OCI-LY3 (cell line): ENCODE data around the gene SRSF12.

Source experiments
- H2AFZ ChIP-seq: fragments of 200-600, 300-600 bp; shearing (Covaris generic); 2 replicates; pipeline ENCODE4 v1.6.0; 2014; ENCODE audit warnings: antibody characterized with exemption, low read depth, low read length
- H3K27ac ChIP-seq: fragments of 200-600, 300-600 bp; sonication (generic); 2 replicates; pipeline ENCODE4 v1.5.1; 2014; ENCODE audit warnings: mild to moderate bottlenecking, low read length, moderate library complexity, mixed read lengths
- H3K27me3 ChIP-seq: fragments of 200-600, 300-600 bp; sonication (generic); 2 replicates; pipeline ENCODE4 v1.6.1; 2014; ENCODE audit warnings: low read depth, low read length, mixed read lengths
- H3K36me3 ChIP-seq: fragments of 200-600, 300-600 bp; sonication (generic); replicated peaks from 2 replicates; pipeline ENCODE3; 2014; ENCODE audit warnings: low read depth, low read length, mixed read lengths
- H3K4me1 ChIP-seq: fragments of 300-600, 200-600 bp; sonication (generic); 2 replicates; pipeline ENCODE4 v1.6.1; 2014; ENCODE audit warnings: low read length, mixed read lengths
- H3K4me2 ChIP-seq: fragments of 200-600, 300-600 bp; sonication (generic); 2 replicates; pipeline ENCODE4 v1.6.1; 2014; ENCODE audit warnings: low read length, mixed read lengths
- H3K4me3 ChIP-seq: fragments of 300-600, 200-600 bp; sonication (generic); 2 replicates; pipeline ENCODE4 v1.5.1; 2014; ENCODE audit warnings: antibody characterized with exemption, mild to moderate bottlenecking, low read length, moderate library complexity
- H3K79me2 ChIP-seq: fragments of 300-600, 200-600 bp; shearing (Covaris generic); 2 replicates; pipeline ENCODE4 v1.6.1; 2014; ENCODE audit warnings: mild to moderate bottlenecking, low read length, mixed read lengths
- H3K9ac ChIP-seq: fragments of 300-600, 200-600 bp; shearing (Covaris generic); 2 replicates; pipeline ENCODE4 v1.6.0; 2014; ENCODE audit warnings: mild to moderate bottlenecking, low read length, moderate library complexity
- H3K9me3 ChIP-seq: fragments of 200-600, 300-600 bp; shearing (Covaris generic); 2 replicates; pipeline ENCODE4 v1.6.1; 2014; ENCODE audit warnings: low read length, mixed read lengths; ENCODE audit not compliant: insufficient read depth
- H4K20me1 ChIP-seq: fragments of 200-600, 300-600 bp; sonication (generic); 2 replicates; pipeline ENCODE4 v1.6.1; 2016; ENCODE audit warnings: low read length, mixed read lengths; ENCODE audit not compliant: insufficient read depth
- EZH2phosphoT487 ChIP-seq: fragments of 200-600 bp; shearing (Covaris generic); IDR thresholded peaks from 2 replicates; pipeline ENCODE4 v1.6.1; 2018; ENCODE audit warnings: antibody characterized with exemption, mixed run types, low read depth
- TF ChIP-seq, protein P1 (sequence below): fragments of 200-600, 300-600 bp; sonication (generic); IDR thresholded peaks from 2 replicates; pipeline ENCODE4 v1.5.1; 2014; ENCODE audit warnings: antibody characterized with exemption, low read length, low read depth

Gene SRSF12

DNA sequence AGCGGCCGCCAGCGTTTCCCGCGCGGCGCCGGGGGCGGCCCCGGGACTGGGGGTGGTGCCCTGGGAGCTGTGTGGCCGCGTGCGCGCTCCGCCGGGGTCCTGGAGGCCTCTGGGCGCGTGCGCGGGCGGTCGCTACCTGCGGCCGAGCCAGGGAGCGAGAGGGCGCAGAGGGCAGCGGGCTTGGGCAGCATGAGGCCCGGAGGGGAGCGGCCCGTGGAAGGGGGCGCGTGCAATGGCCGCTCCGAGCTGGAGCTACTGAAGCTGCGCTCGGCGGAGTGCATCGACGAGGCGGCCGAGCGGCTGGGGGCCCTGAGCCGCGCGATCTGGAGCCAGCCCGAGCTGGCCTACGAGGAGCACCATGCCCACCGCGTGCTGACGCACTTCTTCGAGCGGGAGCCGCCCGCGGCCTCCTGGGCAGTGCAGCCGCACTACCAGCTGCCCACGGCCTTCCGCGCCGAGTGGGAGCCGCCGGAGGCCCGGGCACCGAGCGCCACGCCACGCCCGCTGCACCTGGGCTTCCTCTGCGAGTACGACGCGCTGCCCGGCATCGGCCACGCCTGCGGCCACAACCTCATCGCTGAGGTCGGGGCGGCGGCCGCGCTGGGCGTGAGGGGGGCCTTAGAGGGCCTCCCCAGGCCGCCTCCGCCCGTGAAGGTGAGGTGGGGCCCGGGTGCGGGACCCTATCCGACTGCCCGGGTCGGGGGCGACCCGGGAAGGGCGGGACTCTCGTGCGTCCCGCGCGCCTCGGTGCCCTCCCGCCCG is 28.3 kb upstream of the SRSF12 start, which contains the start of gene PM20D2:
TSS of gene PM20D2 (plus strand) at position 100 of the 762 bp plus-strand sequence. CDS start at position 190, 90 bp downstream.
- peaks cover 16% of the 10 kb centered on the region for H3K36me3 ChIP-seq
- peak within 1 kb of the TSS; percentile 93 for H3K27ac ChIP-seq
- peak within 1 kb of the TSS; percentile 95 for H3K4me3 ChIP-seq
- no peaks in the 10 kb centered on the region for H3K9me3 ChIP-seq
- peak within 1 kb of the TSS; percentile 96 for H3K9ac ChIP-seq
- H3K27me3 ChIP-seq = no peaks in the 10 kb centered on the region
- peak within 1 kb of the TSS; percentile 93 for H2AFZ ChIP-seq
- peaks cover 42% of the 10 kb centered on the region for H3K79me2 ChIP-seq
- TF ChIP-seq EZH2phosphoT487 = no peak
- TF ChIP-seq, protein P1, sequence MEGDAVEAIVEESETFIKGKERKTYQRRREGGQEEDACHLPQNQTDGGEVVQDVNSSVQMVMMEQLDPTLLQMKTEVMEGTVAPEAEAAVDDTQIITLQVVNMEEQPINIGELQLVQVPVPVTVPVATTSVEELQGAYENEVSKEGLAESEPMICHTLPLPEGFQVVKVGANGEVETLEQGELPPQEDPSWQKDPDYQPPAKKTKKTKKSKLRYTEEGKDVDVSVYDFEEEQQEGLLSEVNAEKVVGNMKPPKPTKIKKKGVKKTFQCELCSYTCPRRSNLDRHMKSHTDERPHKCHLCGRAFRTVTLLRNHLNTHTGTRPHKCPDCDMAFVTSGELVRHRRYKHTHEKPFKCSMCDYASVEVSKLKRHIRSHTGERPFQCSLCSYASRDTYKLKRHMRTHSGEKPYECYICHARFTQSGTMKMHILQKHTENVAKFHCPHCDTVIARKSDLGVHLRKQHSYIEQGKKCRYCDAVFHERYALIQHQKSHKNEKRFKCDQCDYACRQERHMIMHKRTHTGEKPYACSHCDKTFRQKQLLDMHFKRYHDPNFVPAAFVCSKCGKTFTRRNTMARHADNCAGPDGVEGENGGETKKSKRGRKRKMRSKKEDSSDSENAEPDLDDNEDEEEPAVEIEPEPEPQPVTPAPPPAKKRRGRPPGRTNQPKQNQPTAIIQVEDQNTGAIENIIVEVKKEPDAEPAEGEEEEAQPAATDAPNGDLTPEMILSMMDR = no peak
- H3K4me1 ChIP-seq = peaks cover 14% of the 10 kb centered on the region
- H4K20me1 ChIP-seq = no peaks in the 10 kb centered on the region
- H3K4me2 ChIP-seq = peak within 1 kb of the TSS; percentile 89

DNA sequence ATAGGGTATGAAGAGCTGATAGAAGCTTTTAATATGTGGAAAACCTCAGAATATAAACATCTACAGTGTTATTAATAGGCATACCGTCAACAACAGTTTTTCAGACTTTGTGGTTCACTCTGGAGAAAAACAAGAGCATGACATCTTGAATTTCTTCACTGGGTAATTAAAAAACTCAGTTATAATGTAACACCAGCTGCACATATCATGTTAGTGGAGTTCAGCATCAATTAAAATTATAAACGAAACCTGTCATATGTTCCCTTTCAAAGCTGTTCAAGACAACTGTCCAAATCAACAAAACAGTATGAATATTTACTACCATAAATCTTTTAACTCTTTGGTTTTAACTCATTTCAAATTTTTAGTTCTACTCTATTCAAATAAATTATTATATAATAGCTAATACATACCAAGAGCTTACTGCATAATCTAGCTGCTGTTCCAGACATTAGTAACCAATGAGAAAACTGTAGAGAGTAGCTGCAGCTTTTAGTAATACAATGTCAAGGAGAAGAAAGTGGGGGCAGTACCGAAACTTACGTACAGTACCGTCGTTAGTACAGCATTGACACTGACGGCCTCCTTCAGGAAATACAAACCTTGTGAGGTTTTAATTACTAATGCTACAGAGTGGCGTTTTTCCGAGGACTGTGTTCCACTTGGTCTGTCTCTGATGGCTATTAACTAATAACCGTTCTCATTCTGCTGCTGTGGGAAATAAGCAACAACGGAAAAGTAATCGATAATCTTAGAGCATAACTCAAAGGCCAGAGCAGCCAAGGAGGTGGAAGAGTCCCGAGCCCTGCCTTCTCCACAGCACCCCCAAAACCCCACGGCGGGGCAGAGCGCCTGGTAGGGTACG is 27.5 kb upstream of the SRSF12 start:
- Histone ChIP-seq H3K9me3 (no peaks in the 10 kb centered on the region), H2AFZ (peak overlapping the region; percentile 93), H3K4me2 (peak overlapping the region; percentile 89), H3K36me3 (peaks cover 16% of the 10 kb centered on the region), H3K27me3 (no peaks in the 10 kb centered on the region), H3K9ac (peak overlapping the region; percentile 96), H4K20me1 (no peaks in the 10 kb centered on the region), H3K27ac (peak overlapping the region; percentile 93), H3K4me1 (peaks cover 21% of the 10 kb centered on the region), H3K79me2 (peaks cover 41% of the 10 kb centered on the region), H3K4me3 (peak overlapping the region; percentile 95)
- TF ChIP-seq, protein P1 = no peak
- TF ChIP-seq EZH2phosphoT487 = no peak

DNA sequence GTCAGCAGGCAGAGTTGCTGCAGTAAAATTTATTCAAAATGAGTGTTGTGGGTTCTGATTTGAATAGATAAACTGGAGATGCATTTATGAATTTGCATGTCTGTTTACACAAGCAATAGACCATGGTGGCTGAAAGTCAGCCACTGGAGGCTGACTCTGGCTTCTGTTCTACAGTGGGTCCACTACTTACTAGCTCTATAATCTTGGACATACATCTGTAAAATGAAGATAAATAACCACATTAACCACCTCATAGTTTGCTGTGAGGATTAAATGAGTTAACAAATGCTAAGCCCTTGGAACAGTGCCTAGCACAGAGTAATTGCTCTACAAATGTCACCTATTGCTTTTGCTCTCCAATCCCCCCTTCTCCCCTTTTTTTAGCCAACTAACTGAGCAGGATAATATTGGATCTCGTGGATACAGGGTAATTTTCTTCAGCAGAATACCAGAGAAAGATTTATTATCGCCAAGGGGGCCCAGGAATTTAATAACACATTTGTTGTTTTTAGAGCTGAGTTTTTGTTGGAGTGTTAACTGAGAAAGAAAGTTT is 26.6 kb upstream of the SRSF12 start:
- Histone ChIP-seq H3K9me3 (no peaks in the 10 kb centered on the region), H3K4me2 (peak overlapping the region; percentile 89), H3K27ac (no peak overlapping the region), H2AFZ (no peak overlapping the region), H4K20me1 (no peaks in the 10 kb centered on the region), H3K36me3 (peaks cover 8% of the 10 kb centered on the region), H3K27me3 (no peaks in the 10 kb centered on the region), H3K79me2 (peaks cover 33% of the 10 kb centered on the region), H3K4me1 (peaks cover 25% of the 10 kb centered on the region), H3K4me3 (no peak overlapping the region), H3K9ac (no peak overlapping the region)
- TF ChIP-seq, protein P1 = no peak
- TF ChIP-seq EZH2phosphoT487 = no peak
